Activated T-cell treated with anti-CD3 and anti-CD28 coated beads, Interleukin-2, amount 50 U/mL, for 72 hours (primary cell): ENCODE data around the gene GRIN3B. TPM values are rescaled to one million over a fixed set of nuclear protein-coding genes. Genes with fewer than 3 reads are reported as not detected.
A peak's percentile ranks its signal among the peaks of the same experiment; 100 is the strongest.
"Not testable (repeated sequence)": the region's sequence is repeated elsewhere in the genome, so short reads cannot be mapped to it uniquely, and the experiment has no call there.

ENCODE experiments used
- ATAC-seq, 2 donors: fragments of 150-1000 bp; cut with Tn5 transposase; replicated peaks in 1 of 2; 2 replicates each; pipeline ENCODE4 v1.10.0; 2021; ENCODE audit warnings: moderate library complexity in 2 of 2, mild to moderate bottlenecking in 1 of 2
- DNase-seq, 2 donors: peaks; one replicate each; pipeline ENCODE4 v3.0.0; 2021 to 2022; ENCODE audit warnings: mixed read lengths in 1 of 2
- H3K27ac Mint-ChIP-seq: one replicate; pipeline ENCODE4 v1.8.0; 2022; ENCODE audit warnings: mild to moderate bottlenecking, moderate library complexity, mixed read lengths
- H3K27me3 Mint-ChIP-seq: one replicate; pipeline ENCODE4 v1.8.0; 2022; ENCODE audit warnings: low read depth, mixed read lengths
- H3K36me3 Mint-ChIP-seq, 2 donors: one replicate each; pipeline ENCODE4 v1.8.0; 2022; ENCODE audit warnings: mixed read lengths in 2 of 2, mild to moderate bottlenecking in 1 of 2; ENCODE audit not compliant: insufficient read depth in 2 of 2
- H3K4me1 Mint-ChIP-seq: one replicate; pipeline ENCODE4 v1.8.0; 2022; ENCODE audit warnings: low read depth, mixed read lengths
- H3K4me3 Mint-ChIP-seq, 2 donors: one replicate each; pipeline ENCODE4 v1.8.0; 2022; ENCODE audit warnings: mild to moderate bottlenecking in 2 of 2, mixed read lengths in 2 of 2, moderate library complexity in 2 of 2
- H3K9me3 Mint-ChIP-seq, 2 donors: one replicate each; pipeline ENCODE4 v1.8.0; 2022; ENCODE audit warnings: mixed read lengths in 2 of 2
- total RNA-seq, 2 donors: library from RNA; stranded (reverse); gene quantifications; one replicate each; pipeline ENCODE4 v1.2.3, GENCODE V29; 2022

GRIN3B gene, protein sequence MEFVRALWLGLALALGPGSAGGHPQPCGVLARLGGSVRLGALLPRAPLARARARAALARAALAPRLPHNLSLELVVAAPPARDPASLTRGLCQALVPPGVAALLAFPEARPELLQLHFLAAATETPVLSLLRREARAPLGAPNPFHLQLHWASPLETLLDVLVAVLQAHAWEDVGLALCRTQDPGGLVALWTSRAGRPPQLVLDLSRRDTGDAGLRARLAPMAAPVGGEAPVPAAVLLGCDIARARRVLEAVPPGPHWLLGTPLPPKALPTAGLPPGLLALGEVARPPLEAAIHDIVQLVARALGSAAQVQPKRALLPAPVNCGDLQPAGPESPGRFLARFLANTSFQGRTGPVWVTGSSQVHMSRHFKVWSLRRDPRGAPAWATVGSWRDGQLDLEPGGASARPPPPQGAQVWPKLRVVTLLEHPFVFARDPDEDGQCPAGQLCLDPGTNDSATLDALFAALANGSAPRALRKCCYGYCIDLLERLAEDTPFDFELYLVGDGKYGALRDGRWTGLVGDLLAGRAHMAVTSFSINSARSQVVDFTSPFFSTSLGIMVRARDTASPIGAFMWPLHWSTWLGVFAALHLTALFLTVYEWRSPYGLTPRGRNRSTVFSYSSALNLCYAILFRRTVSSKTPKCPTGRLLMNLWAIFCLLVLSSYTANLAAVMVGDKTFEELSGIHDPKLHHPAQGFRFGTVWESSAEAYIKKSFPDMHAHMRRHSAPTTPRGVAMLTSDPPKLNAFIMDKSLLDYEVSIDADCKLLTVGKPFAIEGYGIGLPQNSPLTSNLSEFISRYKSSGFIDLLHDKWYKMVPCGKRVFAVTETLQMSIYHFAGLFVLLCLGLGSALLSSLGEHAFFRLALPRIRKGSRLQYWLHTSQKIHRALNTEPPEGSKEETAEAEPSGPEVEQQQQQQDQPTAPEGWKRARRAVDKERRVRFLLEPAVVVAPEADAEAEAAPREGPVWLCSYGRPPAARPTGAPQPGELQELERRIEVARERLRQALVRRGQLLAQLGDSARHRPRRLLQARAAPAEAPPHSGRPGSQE
- under 1 TPM; 0.10 to 0.35 TPM for total RNA-seq

DNA sequence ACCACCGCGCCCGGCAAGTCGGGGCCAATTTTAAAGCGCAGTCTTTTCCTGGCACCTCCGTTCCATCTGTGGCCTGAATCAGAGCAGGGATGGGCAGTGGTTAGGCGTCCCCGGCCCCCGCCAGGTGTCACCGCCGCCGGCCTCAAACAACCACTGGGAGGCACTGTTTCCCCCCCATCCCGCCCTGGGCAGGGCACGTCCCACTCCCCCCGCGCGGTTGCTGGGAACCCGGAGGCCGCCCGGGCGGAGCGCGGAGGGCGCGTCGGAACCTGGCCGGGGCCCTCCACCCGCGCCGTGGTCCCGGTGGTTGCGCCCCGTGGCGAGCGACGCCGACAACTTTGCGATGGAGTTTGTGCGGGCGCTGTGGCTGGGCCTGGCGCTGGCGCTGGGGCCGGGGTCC is at the start of gene GRIN3B:
GRIN3B (plus strand) TSS at position 325 of the 400 bp plus-strand sequence; CDS start at position 344, 19 bp downstream.
- Mint-ChIP-seq H3K4me1 (peaks cover 24% of the 10 kb centered on the region), H3K27me3 (peaks cover 32% of the 10 kb centered on the region), H3K36me3 (no peaks in the 10 kb centered on the region), H3K27ac (no peak within 1 kb of the TSS), H3K9me3 (no peaks in the 10 kb centered on the region), H3K4me3 (peak within 1 kb of the TSS; percentile 22 to 62)
- ATAC-seq (peak; percentile 53 to 69), DNase-seq (peak; percentile 73 to 78)

DNA sequence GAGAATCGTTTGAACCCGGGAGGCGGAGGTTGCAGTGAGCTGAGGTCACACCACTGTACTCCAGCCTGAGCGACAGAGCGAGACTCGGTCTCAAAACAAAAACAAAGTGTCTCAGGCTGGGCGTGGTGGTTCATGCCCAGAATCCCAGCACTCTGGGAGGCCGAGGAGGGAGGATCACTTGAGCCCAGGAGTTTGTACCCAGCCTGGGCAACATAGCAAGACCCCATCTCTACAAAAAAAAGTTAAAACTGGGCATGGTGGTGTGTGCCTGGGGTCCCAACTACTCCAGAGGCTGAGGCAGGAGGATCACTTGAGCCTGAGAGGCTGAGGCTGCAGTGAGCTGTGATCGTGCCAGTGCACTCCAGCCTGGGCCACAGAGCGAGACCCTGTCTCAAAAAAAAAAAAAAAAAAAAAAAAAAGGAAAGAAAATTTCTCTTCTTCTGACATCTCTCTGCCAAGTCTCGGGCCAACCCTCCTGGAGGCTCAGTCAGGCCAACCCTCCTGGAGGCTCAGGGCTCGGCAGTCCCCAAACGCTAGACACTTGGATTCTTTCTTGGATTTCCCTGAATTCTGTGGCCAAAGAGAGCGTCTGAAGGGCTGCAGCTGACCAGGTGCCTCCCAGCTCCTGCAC is 48.1 kb upstream of the GRIN3B start:
- H3K27me3 Mint-ChIP-seq: no peaks in the 10 kb centered on the region
- ATAC-seq: no peak
- no peaks in the 10 kb centered on the region for H3K9me3 Mint-ChIP-seq
- no peak overlapping the region for H3K27ac Mint-ChIP-seq
- H3K36me3 Mint-ChIP-seq: no peaks in the 10 kb centered on the region
- no peak for DNase-seq
- no peaks in the 10 kb centered on the region for H3K4me1 Mint-ChIP-seq
- no peak overlapping the region for H3K4me3 Mint-ChIP-seq

DNA sequence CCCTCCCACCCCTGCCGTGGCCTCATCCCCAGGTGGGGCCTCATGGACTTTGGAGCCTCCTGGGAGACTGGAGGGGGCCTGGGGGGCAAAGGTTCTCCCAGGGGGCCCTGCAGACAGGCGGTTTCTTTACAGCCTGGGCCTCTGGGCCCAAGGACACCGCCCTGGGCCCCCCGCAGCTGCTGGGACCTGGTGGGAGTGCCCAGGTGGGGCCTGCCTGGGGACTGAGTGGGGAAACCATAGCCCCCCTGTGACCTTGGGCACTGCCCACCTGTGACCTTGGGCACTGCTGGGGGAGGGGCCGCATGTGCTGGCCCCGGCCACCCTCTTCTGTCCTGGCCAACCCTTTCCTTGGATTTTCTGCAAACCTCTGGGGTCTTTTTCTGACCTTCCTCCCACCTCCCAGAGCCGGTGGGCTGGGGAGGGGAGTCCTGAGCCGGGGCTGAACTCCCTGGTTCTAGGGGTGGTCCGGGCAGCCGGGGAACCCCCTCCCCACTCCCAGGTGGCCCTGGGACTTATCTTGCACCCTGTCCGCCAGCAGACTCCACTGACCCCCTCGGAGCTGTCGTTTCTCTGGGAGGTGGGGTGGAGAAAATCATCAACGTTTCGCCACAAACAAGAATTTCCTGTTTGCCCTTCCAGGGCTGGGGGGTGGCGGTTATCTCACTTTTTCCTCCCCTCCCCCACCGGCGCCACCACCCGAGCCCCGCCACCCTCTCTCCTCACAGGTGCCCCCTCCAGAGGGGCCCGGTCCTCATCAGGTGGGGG is 47.4 kb upstream of the GRIN3B start:
- H3K9me3 Mint-ChIP-seq: no peaks in the 10 kb centered on the region
- no peak overlapping the region for H3K4me3 Mint-ChIP-seq
- H3K27me3 Mint-ChIP-seq: no peaks in the 10 kb centered on the region
- no peaks in the 10 kb centered on the region for H3K4me1 Mint-ChIP-seq
- DNase-seq: no peak
- H3K36me3 Mint-ChIP-seq: no peaks in the 10 kb centered on the region
- no peak for ATAC-seq
- no peak overlapping the region for H3K27ac Mint-ChIP-seq

GRCh38 chr19:953445-954271 is 46.6 kb upstream of the GRIN3B start:
- DNase-seq (no peak), ATAC-seq (no peak)
- Mint-ChIP-seq H3K27ac (no peak overlapping the region), H3K27me3 (no peaks in the 10 kb centered on the region), H3K36me3 (no peaks in the 10 kb centered on the region), H3K4me3 (no peak overlapping the region), H3K9me3 (no peaks in the 10 kb centered on the region), H3K4me1 (peaks cover under 1% of the 10 kb centered on the region)

- H3K27me3 Mint-ChIP-seq: no peaks in the 10 kb centered on the region
- H3K4me3 Mint-ChIP-seq: no peak overlapping the region
- no peaks in the 10 kb centered on the region for H3K36me3 Mint-ChIP-seq
- no peak for DNase-seq
- peaks cover 5% of the 10 kb centered on the region for H3K4me1 Mint-ChIP-seq
- no peak overlapping the region for H3K27ac Mint-ChIP-seq
- no peaks in the 10 kb centered on the region for H3K9me3 Mint-ChIP-seq
- ATAC-seq: no peak
Measured at GRCh38 chr19:954272-954671, 45.9 kb upstream of the GRIN3B start.

DNA sequence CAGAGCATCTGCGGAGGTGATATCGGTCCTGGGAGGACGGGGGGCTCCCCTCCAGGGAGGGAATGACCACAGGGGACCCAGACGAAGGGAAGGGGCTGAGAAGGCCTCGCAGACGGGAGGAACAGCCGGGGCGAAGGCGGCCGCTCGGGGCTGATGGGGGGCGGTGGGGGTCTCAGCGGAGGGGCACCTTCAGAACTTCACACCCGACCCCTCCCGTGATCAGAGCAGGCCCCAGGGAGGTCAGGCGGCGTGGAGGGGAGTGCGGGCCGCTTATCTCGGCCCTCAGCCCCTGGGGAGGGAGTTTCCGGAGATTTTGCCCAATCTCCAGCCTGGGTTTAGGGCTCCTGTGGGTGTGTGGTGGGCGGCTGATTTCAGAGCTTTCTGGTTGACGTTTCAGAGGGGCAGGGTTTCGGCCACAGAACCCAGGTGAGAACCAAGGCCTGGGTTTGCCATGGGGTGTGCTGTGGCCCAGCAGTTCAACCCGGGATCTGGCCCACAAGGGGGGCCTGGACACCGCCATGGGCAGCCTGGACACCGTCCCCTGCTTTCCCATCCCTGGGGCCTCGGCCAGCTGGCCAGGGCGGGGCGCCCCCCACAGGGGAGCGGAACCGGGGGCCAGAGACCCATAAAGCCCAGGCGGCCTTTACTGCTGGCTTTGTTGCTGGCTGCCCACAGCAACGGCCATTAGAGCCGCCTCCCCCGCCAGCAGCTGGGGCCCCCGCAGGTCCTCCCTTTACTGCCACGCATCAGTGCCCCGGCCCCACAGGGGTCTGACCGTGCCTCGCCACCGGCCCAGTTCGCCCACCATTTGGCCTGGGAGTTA is 45.3 kb upstream of the GRIN3B start:
- DNase-seq (no peak), ATAC-seq (no peak)
- Mint-ChIP-seq H3K4me1 (peaks cover 5% of the 10 kb centered on the region), H3K9me3 (no peaks in the 10 kb centered on the region), H3K4me3 (no peak overlapping the region), H3K27me3 (no peaks in the 10 kb centered on the region), H3K27ac (no peak overlapping the region), H3K36me3 (no peaks in the 10 kb centered on the region)

DNA sequence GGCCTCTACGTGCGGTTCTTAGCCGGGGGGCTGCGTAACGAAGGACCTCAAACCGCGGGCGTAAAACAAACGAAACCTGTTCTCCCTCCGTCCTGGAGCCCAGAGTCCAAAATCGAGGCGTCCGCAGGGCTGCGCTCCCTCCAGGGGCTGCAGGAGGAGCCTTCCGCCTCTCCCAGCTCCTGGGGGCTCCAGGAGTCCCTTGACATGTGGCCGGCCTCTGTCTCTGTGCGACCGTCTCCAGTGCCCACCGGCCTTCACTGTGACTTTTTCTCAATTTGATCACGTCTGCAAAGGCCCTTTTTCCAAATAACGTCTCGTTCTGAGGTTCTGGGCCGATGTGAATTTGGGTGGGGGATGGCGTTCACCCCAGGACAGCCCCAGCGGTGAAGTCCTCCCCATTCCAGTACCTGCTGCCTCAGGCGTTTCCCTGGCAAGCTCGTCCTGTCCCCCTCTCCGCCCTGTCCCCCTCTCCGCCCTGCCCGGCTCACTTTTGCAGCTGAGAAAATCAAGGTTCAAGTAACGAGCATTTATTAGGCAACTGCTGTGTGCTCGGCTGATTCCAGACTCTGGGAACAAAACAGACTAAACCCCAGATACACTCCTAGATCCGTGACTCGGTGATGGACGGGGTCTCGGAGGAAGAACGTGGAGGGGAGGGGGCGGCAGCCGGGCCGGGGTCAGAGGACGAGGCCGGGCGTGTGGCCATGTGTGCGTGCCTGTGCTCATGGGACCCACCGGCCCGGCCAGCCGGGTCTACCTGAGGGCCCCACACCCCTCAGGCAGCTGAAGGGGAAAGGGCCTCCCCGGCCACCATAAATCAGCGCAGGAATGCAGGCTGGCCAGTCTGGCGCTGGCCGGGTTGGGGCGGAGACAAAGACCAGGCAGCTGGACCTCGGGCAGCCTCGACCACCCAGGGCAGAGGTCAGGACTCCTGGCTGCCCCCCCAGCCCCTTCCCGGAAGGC is 44.1 kb upstream of the GRIN3B start:
- no peak overlapping the region for H3K27ac Mint-ChIP-seq
- ATAC-seq (no peak), DNase-seq (no peak)
- no peaks in the 10 kb centered on the region for H3K9me3 Mint-ChIP-seq
- H3K4me3 Mint-ChIP-seq: no peak overlapping the region
- no peaks in the 10 kb centered on the region for H3K36me3 Mint-ChIP-seq
- peaks cover 5% of the 10 kb centered on the region for H3K4me1 Mint-ChIP-seq
- H3K27me3 Mint-ChIP-seq: no peaks in the 10 kb centered on the region

- Mint-ChIP-seq H3K36me3 (no peaks in the 10 kb centered on the region), H3K4me3 (no peak overlapping the region), H3K4me1 (peaks cover 5% of the 10 kb centered on the region), H3K27ac (no peak overlapping the region), H3K27me3 (no peaks in the 10 kb centered on the region), H3K9me3 (no peaks in the 10 kb centered on the region)
- DNase-seq: no peak
- ATAC-seq: no peak
Measured at GRCh38 chr19:956766-957440, 43.3 kb upstream of the GRIN3B start.

DNA sequence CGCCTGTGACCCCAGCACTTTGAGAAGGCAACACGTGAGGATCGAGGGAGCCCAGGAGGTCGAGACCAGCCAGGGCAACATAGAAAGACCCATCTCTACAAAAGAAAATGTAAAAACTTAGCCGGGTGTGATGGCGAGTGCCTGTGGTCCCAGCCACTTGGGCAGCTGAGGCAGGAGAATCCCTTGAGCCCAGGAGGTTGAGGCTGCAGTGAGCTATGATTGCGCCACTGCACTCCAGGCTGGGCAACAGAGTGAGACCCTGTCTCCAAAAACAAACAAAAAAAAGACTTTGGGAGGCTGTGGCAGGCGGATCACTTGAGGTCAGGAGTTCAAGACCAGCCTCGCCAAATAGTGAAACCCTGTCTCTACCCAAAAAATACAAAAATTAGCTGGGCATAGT is 42.6 kb upstream of the GRIN3B start:
- not testable (repeated sequence) for H3K27ac Mint-ChIP-seq, ATAC-seq, H3K4me1 Mint-ChIP-seq, H3K27me3 Mint-ChIP-seq, H3K36me3 Mint-ChIP-seq, H3K9me3 Mint-ChIP-seq, H3K4me3 Mint-ChIP-seq, DNase-seq
